K562 (cell line): ENCODE measurements around the gene ARRDC5.

ENCODE experiments used
- CEBPB ChIP-seq: fragments of 450-650 bp; IDR thresholded peaks from 2 replicates; pipeline ENCODE4 v1.6.1; 2016; ENCODE audit warnings: missing genetic modification characterization, missing compliant biosample characterization
- CHD2 ChIP-seq: IDR thresholded peaks from 2 replicates; pipeline ENCODE4 v1.6.1; 2011; ENCODE audit warnings: low read depth, low read length
- MED1 ChIP-seq: sonication (generic); formaldehyde crosslinking; IDR thresholded peaks from 2 replicates; pipeline ENCODE4 v1.8.1; 2023; ENCODE audit warnings: missing genetic modification reagents, borderline replicate concordance
- POLR2A ChIP-seq: fragments of 450-650 bp; conservative IDR thresholded peaks from 2 replicates; pipeline ENCODE4 v1.6.1; 2016
- SETDB1 ChIP-seq: IDR thresholded peaks from one replicate; pipeline ENCODE4 v1.6.1; 2012; ENCODE audit warnings: low read length, control low read depth, inconsistent platforms
- SRSF9 ChIP-seq: fragments of 200-400 bp; formaldehyde crosslinking; IDR thresholded peaks from 2 replicates; pipeline ENCODE4 v1.6.1; 2017; ENCODE audit warnings: low read depth, low read length, borderline replicate concordance
- TF ChIP-seq, protein P1 (sequence below), 3 experiments: IDR thresholded peaks in 2 of 3; conservative IDR thresholded peaks in 1 of 3; 2 replicates each; pipeline ENCODE4 v1.5.1; 2011 to 2012; ENCODE audit warnings: low read length in 3 of 3, mild to moderate bottlenecking in 3 of 3, control low read depth in 2 of 3, improper control_type of control experiment in 1 of 3, inconsistent platforms in 1 of 3, low read depth in 1 of 3, mixed read lengths in 1 of 3, moderate library complexity in 1 of 3; ENCODE audit not compliant: insufficient read depth in 2 of 3
- TF ChIP-seq, protein P2 (sequence below): fragments of 250-450 bp; sonication (Bioruptor Pico); IDR thresholded peaks from 2 replicates; pipeline ENCODE4 v1.5.0; 2020; ENCODE audit warnings: mild to moderate bottlenecking, borderline replicate concordance
- TF ChIP-seq, protein P3 (sequence below), 2 experiments: IDR thresholded peaks; 2 replicates each; pipeline ENCODE4 v1.6.1; 2011; ENCODE audit warnings: borderline replicate concordance in 1 of 2, control low read depth in 1 of 2, low read depth in 1 of 2, low read length in 1 of 2, mild to moderate bottlenecking in 1 of 2, mixed read lengths in 1 of 2, moderate library complexity in 1 of 2; ENCODE audit not compliant: insufficient read depth in 1 of 2, insufficient read length in 1 of 2, poor library complexity in 1 of 2, severe bottlenecking in 1 of 2; ENCODE audit errors: extremely low read depth in 1 of 2
- TF ChIP-seq, protein P4 (sequence below): sonication (generic); formaldehyde crosslinking; IDR thresholded peaks from 2 replicates; pipeline ENCODE4 v1.8.1; 2022; ENCODE audit warnings: missing genetic modification reagents

DNA sequence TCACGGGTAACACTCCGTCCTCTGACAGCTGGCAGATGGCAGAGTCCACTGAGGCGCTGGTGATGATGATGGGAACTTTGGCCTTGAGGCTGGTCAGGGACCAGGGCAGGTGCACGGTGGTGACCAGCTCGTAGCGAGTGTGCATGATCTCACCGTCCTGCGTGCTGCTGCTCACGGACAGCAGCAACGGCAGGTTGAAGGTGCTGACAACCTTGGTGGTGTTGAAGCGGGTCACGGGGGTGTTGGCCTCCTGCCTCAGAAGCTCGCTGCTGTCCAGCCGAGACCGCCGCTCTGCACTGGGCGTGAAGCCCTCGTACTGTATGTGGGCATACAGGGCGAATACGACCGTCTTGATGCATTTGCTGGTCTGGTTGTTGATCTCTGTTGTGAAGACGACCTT, 11.6 kb downstream of the ARRDC5 start:
- TF ChIP-seq, protein P1, sequence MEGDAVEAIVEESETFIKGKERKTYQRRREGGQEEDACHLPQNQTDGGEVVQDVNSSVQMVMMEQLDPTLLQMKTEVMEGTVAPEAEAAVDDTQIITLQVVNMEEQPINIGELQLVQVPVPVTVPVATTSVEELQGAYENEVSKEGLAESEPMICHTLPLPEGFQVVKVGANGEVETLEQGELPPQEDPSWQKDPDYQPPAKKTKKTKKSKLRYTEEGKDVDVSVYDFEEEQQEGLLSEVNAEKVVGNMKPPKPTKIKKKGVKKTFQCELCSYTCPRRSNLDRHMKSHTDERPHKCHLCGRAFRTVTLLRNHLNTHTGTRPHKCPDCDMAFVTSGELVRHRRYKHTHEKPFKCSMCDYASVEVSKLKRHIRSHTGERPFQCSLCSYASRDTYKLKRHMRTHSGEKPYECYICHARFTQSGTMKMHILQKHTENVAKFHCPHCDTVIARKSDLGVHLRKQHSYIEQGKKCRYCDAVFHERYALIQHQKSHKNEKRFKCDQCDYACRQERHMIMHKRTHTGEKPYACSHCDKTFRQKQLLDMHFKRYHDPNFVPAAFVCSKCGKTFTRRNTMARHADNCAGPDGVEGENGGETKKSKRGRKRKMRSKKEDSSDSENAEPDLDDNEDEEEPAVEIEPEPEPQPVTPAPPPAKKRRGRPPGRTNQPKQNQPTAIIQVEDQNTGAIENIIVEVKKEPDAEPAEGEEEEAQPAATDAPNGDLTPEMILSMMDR (IDR thresholded peaks at IDR 0.05 in 2 of 3, conservative IDR thresholded peaks at IDR 0.05 in 1 of 3; ENCODE audit: insufficient read depth in 2 of 3, low read depth in 1 of 3, low read length in 3 of 3), result no peak
- TF ChIP-seq CHD2 (no peak), SRSF9 (no peak), SETDB1 (no peak), CEBPB (tag) (no peak), POLR2A (no peak), MED1 (CRISPR knock-in tag) (no peak)
- TF ChIP-seq, protein P2, sequence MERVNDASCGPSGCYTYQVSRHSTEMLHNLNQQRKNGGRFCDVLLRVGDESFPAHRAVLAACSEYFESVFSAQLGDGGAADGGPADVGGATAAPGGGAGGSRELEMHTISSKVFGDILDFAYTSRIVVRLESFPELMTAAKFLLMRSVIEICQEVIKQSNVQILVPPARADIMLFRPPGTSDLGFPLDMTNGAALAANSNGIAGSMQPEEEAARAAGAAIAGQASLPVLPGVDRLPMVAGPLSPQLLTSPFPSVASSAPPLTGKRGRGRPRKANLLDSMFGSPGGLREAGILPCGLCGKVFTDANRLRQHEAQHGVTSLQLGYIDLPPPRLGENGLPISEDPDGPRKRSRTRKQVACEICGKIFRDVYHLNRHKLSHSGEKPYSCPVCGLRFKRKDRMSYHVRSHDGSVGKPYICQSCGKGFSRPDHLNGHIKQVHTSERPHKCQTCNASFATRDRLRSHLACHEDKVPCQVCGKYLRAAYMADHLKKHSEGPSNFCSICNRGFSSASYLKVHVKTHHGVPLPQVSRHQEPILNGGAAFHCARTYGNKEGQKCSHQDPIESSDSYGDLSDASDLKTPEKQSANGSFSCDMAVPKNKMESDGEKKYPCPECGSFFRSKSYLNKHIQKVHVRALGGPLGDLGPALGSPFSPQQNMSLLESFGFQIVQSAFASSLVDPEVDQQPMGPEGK (CRISPR knock-in tag), result no peak
- TF ChIP-seq, protein P3, sequence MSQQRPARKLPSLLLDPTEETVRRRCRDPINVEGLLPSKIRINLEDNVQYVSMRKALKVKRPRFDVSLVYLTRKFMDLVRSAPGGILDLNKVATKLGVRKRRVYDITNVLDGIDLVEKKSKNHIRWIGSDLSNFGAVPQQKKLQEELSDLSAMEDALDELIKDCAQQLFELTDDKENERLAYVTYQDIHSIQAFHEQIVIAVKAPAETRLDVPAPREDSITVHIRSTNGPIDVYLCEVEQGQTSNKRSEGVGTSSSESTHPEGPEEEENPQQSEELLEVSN (IDR thresholded peaks at IDR 0.05; ENCODE audit: borderline replicate concordance in 1 of 2, extremely low read depth in 1 of 2, insufficient read depth in 1 of 2, insufficient read length in 1 of 2, low read depth in 1 of 2, low read length in 1 of 2, poor library complexity in 1 of 2, severe bottlenecking in 1 of 2), result no peak
- TF ChIP-seq, protein P4, sequence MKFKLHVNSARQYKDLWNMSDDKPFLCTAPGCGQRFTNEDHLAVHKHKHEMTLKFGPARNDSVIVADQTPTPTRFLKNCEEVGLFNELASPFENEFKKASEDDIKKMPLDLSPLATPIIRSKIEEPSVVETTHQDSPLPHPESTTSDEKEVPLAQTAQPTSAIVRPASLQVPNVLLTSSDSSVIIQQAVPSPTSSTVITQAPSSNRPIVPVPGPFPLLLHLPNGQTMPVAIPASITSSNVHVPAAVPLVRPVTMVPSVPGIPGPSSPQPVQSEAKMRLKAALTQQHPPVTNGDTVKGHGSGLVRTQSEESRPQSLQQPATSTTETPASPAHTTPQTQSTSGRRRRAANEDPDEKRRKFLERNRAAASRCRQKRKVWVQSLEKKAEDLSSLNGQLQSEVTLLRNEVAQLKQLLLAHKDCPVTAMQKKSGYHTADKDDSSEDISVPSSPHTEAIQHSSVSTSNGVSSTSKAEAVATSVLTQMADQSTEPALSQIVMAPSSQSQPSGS (CRISPR knock-in tag), result no peak
